ENCODE data around the gene MANSC1. TPM values are rescaled to one million over a fixed set of nuclear protein-coding genes. Genes with fewer than 3 reads are reported as not detected.

MANSC1 gene
- total and polyA plus RNA-seq, 7 donors, result 5.8 to 21.4 (median 11.6) TPM

DNA sequence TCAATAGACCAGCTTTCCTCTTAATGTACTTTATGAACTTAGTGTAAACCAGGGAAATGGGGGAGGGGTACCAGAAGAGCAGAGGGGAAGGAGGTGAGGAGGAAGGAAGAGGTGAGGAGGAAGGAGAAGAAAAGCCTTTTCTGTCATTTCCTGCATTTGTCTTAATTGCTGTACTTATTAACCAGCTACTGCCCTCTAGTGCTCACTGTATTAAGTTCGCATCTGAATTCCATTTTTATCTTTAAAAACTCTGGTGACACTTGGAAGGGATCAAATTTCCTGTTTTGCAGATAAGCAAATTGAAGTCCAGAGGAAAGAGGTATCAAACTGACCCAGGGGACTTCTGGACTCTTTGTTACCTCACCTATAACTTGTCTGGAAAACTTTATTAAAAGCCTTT is 22.2 kb downstream of the MANSC1 start:
- intact Hi-C loops (cut with DNase I), result loop anchor here (2.0 to 10.0 kb wide), 2 partner anchors 163 to 245 kb away; no protein-coding TSS in a partner anchor

DNA sequence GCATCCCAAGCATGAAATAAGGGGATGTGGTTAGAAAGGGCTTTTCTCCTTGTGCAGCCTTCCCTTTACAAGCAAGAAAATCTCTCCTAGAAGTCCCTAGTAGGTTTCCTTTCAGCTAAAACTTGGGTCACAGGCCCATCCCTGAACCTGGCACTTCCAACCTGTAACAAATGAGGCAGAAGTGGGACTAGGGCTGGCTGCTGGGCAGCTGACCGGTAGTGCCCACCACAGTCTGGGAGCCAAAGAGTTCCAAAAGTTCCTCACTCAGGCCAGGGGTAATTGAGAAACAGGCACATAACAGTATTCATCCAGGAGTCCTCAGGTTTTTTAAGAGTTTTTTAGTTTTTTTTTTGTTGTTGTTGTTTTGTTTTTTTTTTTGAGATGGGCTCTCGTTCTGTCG is 23.8 kb downstream of the MANSC1 start:
- intact Hi-C loops (cut with DNase I), result loop anchor here (2.0 to 10.0 kb wide), 2 partner anchors 161 to 243 kb away; no protein-coding TSS in a partner anchor
- H3K27ac ChIP-seq, result no peak overlapping the region
- no peak for TF ChIP-seq POLR2AphosphoS5 (IDR thresholded peaks at IDR 0.05)
- TF ChIP-seq EP300 (IDR thresholded peaks at IDR 0.05), result no peak
- TF ChIP-seq, protein P1, sequence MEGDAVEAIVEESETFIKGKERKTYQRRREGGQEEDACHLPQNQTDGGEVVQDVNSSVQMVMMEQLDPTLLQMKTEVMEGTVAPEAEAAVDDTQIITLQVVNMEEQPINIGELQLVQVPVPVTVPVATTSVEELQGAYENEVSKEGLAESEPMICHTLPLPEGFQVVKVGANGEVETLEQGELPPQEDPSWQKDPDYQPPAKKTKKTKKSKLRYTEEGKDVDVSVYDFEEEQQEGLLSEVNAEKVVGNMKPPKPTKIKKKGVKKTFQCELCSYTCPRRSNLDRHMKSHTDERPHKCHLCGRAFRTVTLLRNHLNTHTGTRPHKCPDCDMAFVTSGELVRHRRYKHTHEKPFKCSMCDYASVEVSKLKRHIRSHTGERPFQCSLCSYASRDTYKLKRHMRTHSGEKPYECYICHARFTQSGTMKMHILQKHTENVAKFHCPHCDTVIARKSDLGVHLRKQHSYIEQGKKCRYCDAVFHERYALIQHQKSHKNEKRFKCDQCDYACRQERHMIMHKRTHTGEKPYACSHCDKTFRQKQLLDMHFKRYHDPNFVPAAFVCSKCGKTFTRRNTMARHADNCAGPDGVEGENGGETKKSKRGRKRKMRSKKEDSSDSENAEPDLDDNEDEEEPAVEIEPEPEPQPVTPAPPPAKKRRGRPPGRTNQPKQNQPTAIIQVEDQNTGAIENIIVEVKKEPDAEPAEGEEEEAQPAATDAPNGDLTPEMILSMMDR (IDR thresholded peaks at IDR 0.05), result no peak
- no peak for TF ChIP-seq POLR2A (IDR thresholded peaks at IDR 0.05)
- H3K4me1 ChIP-seq, result no peaks in the 10 kb centered on the region
- H3K27me3 ChIP-seq, result no peaks in the 10 kb centered on the region
- peak; percentile 9 for DNase-seq
- H3K36me3 ChIP-seq, result peaks cover 0 to 13% (median 0%) of the 10 kb centered on the region in 4 donors
- no peaks in the 10 kb centered on the region for H3K9me3 ChIP-seq
- H3K4me3 ChIP-seq, result no peak overlapping the region
- 90 to 94% methylated on average over 3 of the region's 3 CpGs for WGBS, 2 donors

More for the DNA sequence above, 22.2 kb downstream of the MANSC1 start:
- no peak overlapping the region for H3K4me3 ChIP-seq
- TF ChIP-seq, protein P1 (IDR thresholded peaks at IDR 0.05), result peak in 3 of 4 experiments; percentile 55 to 70 (median 56)
- TF ChIP-seq POLR2AphosphoS5 (IDR thresholded peaks at IDR 0.05), result no peak
- no peaks in the 10 kb centered on the region for H3K9me3 ChIP-seq
- DNase-seq, result no peak
- no peaks in the 10 kb centered on the region for H3K4me1 ChIP-seq
- H3K36me3 ChIP-seq, result peaks cover 0 to 13% (median 0%) of the 10 kb centered on the region in 4 donors
- 0 to 6% methylated on average over 1 of the region's 1 CpG for WGBS, 2 donors
- H3K27me3 ChIP-seq, result no peaks in the 10 kb centered on the region
- H3K27ac ChIP-seq, result peak overlapping the region in 2 of 4 donors; percentile 17 to 37

- 86 to 90% methylated on average over 9 of the region's 9 CpGs for WGBS, 2 donors
- H3K4me1 ChIP-seq, result peaks cover 0 to 21% (median 16%) of the 10 kb centered on the region in 4 donors
- intact Hi-C loops (cut with DNase I), result loop anchor here (10.0 kb wide), 1 partner anchor 159 kb away; no protein-coding TSS in a partner anchor
- DNase-seq, result no peak
- H3K9me3 ChIP-seq, result no peaks in the 10 kb centered on the region
- TF ChIP-seq, protein P1 (IDR thresholded peaks at IDR 0.05), result no peak
- no peak for TF ChIP-seq POLR2A (IDR thresholded peaks at IDR 0.05)
- no peak for TF ChIP-seq EP300 (IDR thresholded peaks at IDR 0.05)
- no peak for TF ChIP-seq POLR2AphosphoS5 (IDR thresholded peaks at IDR 0.05)
- H3K4me3 ChIP-seq, result no peak overlapping the region
- no peaks in the 10 kb centered on the region for H3K27me3 ChIP-seq
- no peaks in the 10 kb centered on the region for H3K36me3 ChIP-seq
- H3K27ac ChIP-seq, result no peak overlapping the region
Observed at GRCh38 chr12:12323591-12323990, 26.5 kb downstream of the MANSC1 start.

DNA sequence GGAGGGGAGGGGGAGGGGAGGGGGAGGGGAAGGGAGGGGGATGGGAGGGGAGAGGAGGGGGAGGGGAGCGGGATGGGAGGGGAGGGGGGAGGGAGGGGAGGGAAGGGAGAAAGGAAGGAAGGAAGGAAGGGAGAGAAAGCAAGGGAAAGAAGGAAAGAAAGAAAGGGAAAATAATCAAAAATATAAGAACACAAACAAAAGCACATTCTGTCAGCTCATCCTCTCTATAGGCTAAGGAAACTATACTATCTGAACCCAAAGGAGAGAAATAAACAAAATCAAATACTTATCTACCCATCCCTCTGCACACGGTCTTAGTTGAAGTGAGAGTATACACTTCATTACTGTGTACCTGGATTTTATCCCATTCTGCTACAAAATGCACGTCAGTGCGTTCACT is 26.9 kb downstream of the MANSC1 start:
- no peaks in the 10 kb centered on the region for H3K27me3 ChIP-seq
- DNase-seq, result no peak
- H3K4me1 ChIP-seq, result peaks cover 0 to 21% (median 16%) of the 10 kb centered on the region in 4 donors
- TF ChIP-seq, protein P1 (IDR thresholded peaks at IDR 0.05), result no peak
- TF ChIP-seq POLR2AphosphoS5 (IDR thresholded peaks at IDR 0.05), result no peak
- TF ChIP-seq EP300 (IDR thresholded peaks at IDR 0.05), result no peak
- no peak for TF ChIP-seq POLR2A (IDR thresholded peaks at IDR 0.05)
- no peaks in the 10 kb centered on the region for H3K36me3 ChIP-seq
- intact Hi-C loops (cut with DNase I), result loop anchor here (10.0 kb wide), 1 partner anchor 158 kb away; no protein-coding TSS in a partner anchor
- no peak overlapping the region for H3K27ac ChIP-seq
- H3K4me3 ChIP-seq, result no peak overlapping the region
- H3K9me3 ChIP-seq, result no peaks in the 10 kb centered on the region
- WGBS, 2 donors, result 63 to 77% methylated on average over 3 to 4 of the region's 4 CpGs

All from sigmoid colon (tissue), 7 donors.